SHP77 (cell line): ENCODE data around the gene COPS4.
"Not testable (repeated sequence)": the region's sequence is repeated elsewhere in the genome, so short reads cannot be mapped to it uniquely, and the experiment has no call there.

ENCODE experiments used
- DNase-seq, 2 experiments: peaks; one replicate each; lab custom pipeline; 2025; lab: John Stamatoyannopoulos, UW

Gene COPS4

DNA sequence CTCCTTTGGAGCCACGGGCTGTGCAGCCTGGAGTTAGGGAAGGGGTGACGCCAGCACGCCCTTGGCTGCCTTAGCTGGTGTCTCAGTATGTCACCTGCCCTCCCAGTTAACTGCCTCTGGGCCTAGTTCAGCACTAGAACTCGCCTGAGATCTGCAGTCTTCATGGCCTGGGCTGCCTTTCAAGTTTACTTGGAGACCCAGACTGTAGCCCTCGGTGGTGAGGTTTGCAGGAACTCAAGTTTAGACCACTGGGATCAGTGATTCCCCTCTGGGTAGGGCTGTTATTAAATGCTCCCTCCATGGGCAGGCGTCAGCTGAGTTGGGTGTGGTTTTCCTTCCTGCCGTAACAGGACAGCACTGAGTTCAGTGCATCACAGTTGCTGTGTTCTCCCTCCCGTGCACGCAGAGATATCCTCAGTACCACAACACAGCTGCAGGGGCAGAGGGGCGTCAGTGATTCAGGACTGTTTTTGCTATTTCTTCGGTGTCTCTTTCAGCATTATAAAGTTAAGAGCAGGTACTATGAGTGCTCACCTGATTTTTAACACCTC lies 49.0 kb downstream of the COPS4 start:
- no peak for DNase-seq

- DNase-seq: not testable (repeated sequence)
These were observed 50.0 kb downstream of the COPS4 start for GRCh38 chr4:83084956-83085355.

- no peak for DNase-seq
These were observed 54.6 kb downstream of the COPS4 start for GRCh38 chr4:83089410-83090157.

GRCh38 chr4:83093060-83093640 lies 58.2 kb downstream of the COPS4 start:
- no peak for DNase-seq

DNA sequence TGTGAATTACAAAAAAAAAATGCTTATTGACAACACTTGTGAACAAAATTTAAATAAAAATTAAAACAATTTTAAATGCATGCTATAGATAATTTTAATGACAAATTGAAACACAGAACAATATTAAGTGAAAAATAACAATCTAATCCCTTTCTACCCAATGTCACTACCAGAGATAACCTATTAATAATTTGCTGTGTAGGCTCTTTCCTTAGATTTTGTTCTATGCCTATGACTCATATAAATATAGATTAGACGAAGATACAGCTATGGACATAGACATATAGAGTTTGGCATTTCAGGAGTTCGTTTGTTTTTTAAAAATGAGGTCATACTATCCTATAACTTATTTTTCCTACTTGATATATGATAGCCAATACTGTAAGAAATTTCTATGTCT lies 61.4 kb downstream of the COPS4 start:
- DNase-seq: no peak

DNA sequence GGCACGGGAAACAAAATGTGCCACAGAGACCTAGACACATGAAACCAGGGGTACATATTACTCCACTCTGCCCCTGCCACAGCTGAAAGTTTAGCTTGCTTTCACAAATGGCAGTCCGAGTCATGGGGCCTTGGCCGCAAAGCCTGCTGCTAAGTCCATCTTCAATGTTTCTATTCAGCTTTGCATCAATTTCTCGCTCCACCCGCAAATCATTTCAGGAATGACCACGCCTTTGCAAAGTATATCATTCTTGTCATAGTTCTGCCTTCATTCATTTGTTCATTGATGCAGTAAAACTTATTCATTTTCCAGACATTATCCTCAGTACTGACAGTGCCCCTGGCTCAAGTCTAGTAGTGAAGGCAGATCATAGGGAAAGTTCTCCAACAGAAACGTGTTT lies 70.0 kb downstream of the COPS4 start:
- DNase-seq: no peak

- no peak for DNase-seq
These were observed 72.6 kb downstream of the COPS4 start for GRCh38 chr4:83107631-83108030.

GRCh38 chr4:83108101-83108861 lies 73.3 kb downstream of the COPS4 start:
- no peak for DNase-seq

- peak; percentile 44 to 63 for DNase-seq
These were observed 74.7 kb downstream of the COPS4 start for GRCh38 chr4:83109480-83110222.

GRCh38 chr4:83110223-83110945 lies 75.4 kb downstream of the COPS4 start:
- peak; percentile 85 to 96 for DNase-seq

GRCh38 chr4:83110970-83111750 lies 76.2 kb downstream of the COPS4 start:
- no peak for DNase-seq

DNA sequence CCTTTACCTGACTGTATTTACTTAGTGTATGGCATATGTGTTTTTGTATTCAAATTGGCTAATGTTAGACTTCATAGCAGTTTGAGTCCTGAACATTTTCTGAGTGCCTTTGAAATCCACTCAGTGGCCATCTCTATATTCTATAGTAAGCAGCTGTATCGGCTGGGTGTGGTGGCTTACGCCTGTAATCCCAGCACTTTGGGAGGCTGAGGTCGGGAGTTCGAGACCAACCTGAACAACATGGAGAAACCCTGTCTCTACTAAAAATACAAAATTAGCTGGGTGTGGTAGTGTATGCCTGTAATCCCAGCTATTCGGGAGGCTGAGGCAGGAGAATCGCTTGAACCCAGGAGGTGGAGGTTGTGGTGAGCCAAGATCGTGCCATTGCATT lies 76.8 kb downstream of the COPS4 start:
- DNase-seq: not testable (repeated sequence)

DNA sequence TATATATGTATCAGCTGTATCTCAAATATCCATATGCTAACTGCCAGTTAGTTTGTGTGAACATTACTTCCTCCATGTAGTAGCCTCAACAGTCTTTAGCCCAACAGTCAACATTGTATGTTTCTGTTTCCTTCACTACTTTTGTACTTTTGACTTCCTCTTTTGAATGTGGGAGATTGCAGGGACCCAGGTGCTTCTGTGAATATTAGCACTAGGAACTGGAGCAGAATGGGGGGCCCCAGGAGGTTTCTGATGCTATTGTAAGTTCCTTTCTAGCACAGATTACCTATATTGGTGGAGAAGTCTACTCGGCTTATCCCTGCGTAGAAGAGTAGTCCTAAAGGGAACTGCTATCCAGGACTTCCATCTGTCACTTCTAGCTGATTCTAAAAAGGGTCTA lies 77.2 kb downstream of the COPS4 start:
- DNase-seq: no peak

GRCh38 chr4:83112678-83113428 lies 77.9 kb downstream of the COPS4 start:
- DNase-seq: no peak

DNA sequence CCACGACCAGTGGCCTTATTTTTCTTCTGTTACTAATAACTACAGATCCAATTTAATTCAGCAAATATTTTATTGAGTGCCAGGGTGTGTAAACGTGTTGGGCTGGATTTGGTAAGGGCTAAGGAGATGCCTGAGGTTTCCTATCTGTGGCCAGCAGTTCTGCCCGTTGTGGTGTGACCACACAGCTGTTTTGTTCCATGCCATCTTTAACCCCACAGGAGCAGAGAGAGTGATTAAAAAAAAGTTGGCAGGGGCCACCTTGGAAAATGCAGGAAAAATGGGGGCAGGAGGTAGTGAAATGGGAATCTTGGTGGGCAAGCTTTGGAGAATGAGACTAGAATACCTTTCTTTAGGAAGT lies 78.4 kb downstream of the COPS4 start:
- DNase-seq: no peak

DNA sequence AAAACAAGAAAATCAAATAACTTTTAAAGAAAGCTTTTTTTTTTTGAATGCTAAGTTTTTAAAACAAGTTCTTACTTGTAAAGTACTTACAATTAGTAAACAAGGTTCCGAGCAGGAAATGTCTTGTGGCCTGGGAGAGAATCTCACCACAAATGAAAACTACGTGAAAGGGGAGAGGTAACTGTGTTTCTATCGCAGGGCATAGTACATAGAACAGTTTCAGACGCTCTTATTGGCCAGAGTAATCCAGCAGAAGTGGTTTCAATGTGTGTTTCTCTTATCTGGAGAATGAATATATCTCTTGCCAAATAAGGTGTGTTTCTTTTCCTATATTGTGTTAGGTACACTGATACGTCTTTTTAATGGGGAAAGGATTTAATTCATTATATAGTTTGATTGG lies 79.6 kb downstream of the COPS4 start, which contains the start of gene PLAC8:
PLAC8 (minus strand) TSS at position 154 of the 400 bp plus-strand sequence. CDS start 6,808 bp downstream, outside the sequence.
- no peak for DNase-seq

GRCh38 chr4:83115000-83115399 lies 80.0 kb downstream of the COPS4 start:
- no peak for DNase-seq

GRCh38 chr4:83115656-83116285 lies 80.8 kb downstream of the COPS4 start:
- DNase-seq: no peak

GRCh38 chr4:83118869-83119268 lies 83.9 kb downstream of the COPS4 start:
- DNase-seq: no peak
